CD14-positive monocyte (primary cell): ENCODE measurements around the gene WIPF3. TPM values are rescaled to one million over a fixed set of nuclear protein-coding genes. Genes with fewer than 3 reads are reported as not detected.

Source experiments
- DNase-seq, 3 donors: peaks; one replicate each; pipeline ENCODE4 v3.0.0-alpha.2; 2011 to 2022
- H2AFZ ChIP-seq: 2 replicates; pipeline ENCODE4 v1.6.0; 2012; ENCODE audit warnings: mild to moderate bottlenecking, low read depth, low read length, inconsistent platforms; ENCODE audit not compliant: insufficient read depth, poor library complexity, severe bottlenecking
- H3K27ac ChIP-seq, 2 donors: 1 replicate in 1 of 2; 2 replicates in 1 of 2; pipeline ENCODE4 v1.5.1; 2012 to 2013; ENCODE audit warnings: low read length in 2 of 2, control low read depth in 1 of 2, inconsistent platforms in 1 of 2, low read depth in 1 of 2, mild to moderate bottlenecking in 1 of 2
- H3K27me3 ChIP-seq, 2 donors: one replicate each; pipeline versions ENCODE4 v1.6.0 to v1.6.1; 2011 to 2013; ENCODE audit warnings: low read length in 2 of 2; ENCODE audit not compliant: control insufficient read depth in 2 of 2, insufficient read depth in 2 of 2
- H3K36me3 ChIP-seq, 2 donors: replicated peaks in 1 of 2; 1 replicate in 1 of 2; 2 replicates in 1 of 2; pipeline versions ENCODE4 v1.5.1 to v1.6.1; 2012 to 2013; ENCODE audit warnings: low read length in 2 of 2, control low read depth in 1 of 2, inconsistent platforms in 1 of 2, mild to moderate bottlenecking in 1 of 2; ENCODE audit not compliant: insufficient read depth in 2 of 2, control insufficient read depth in 1 of 2
- H3K4me1 ChIP-seq, 2 donors: 1 replicate in 1 of 2; 2 replicates in 1 of 2; pipeline versions ENCODE4 v1.5.1 to v1.6.1; 2012 to 2013; ENCODE audit warnings: low read length in 2 of 2, control low read depth in 1 of 2, inconsistent platforms in 1 of 2, mild to moderate bottlenecking in 1 of 2, moderate library complexity in 1 of 2; ENCODE audit not compliant: insufficient read depth in 2 of 2, control insufficient read depth in 1 of 2
- H3K4me2 ChIP-seq: replicated peaks from 2 replicates; pipeline ENCODE3; 2012; ENCODE audit warnings: low read length, moderate library complexity, mild to moderate bottlenecking; ENCODE audit not compliant: poor library complexity, severe bottlenecking; ENCODE audit errors: extremely low read depth
- H3K4me3 ChIP-seq, 3 experiments: fragments of 200-600 bp in 1 of 3; sonication (generic) in 1 of 3; replicated peaks in 1 of 3; 1 replicate in 2 of 3; 2 replicates in 1 of 3; pipeline ENCODE4 v1.5.1; 2011 to 2013; ENCODE audit warnings: low read length in 3 of 3, mild to moderate bottlenecking in 3 of 3, control low read depth in 2 of 3, low read depth in 2 of 3, inconsistent platforms in 1 of 3, moderate library complexity in 1 of 3
- H3K79me2 ChIP-seq: 2 replicates; pipeline ENCODE4 v1.6.0; 2012; ENCODE audit warnings: mild to moderate bottlenecking, control low read depth, inconsistent platforms, low read length, moderate library complexity; ENCODE audit not compliant: insufficient read depth
- H3K9ac ChIP-seq: 2 replicates; pipeline ENCODE4 v1.6.0; 2017; ENCODE audit warnings: low read length, mild to moderate bottlenecking; ENCODE audit not compliant: insufficient read depth, poor library complexity, severe bottlenecking
- H3K9me3 ChIP-seq, 2 donors: replicated peaks in 1 of 2; 1 replicate in 1 of 2; 2 replicates in 1 of 2; pipeline versions ENCODE4 v1.5.1 to v1.6.1; 2012 to 2013; ENCODE audit warnings: low read length in 2 of 2, control low read depth in 1 of 2; ENCODE audit not compliant: control insufficient read depth in 1 of 2, insufficient read depth in 1 of 2
- H4K20me1 ChIP-seq: 2 replicates; pipeline ENCODE4 v1.6.0; 2012; ENCODE audit warnings: mild to moderate bottlenecking, low read length, control low read depth, moderate library complexity; ENCODE audit not compliant: insufficient read depth
- H3K27ac Mint-ChIP-seq, 7 donors: one replicate each; pipeline ENCODE4 v1.8.0; 2020; ENCODE audit warnings: mild to moderate bottlenecking in 7 of 7, mixed read lengths in 7 of 7, moderate library complexity in 6 of 7, inconsistent platforms in 2 of 7
- H3K27me3 Mint-ChIP-seq, 3 donors: one replicate each; pipeline ENCODE4 v1.8.0; 2021 to 2022; ENCODE audit warnings: low read depth in 3 of 3, mild to moderate bottlenecking in 3 of 3, mixed read lengths in 3 of 3, moderate library complexity in 3 of 3, inconsistent platforms in 1 of 3
- H3K36me3 Mint-ChIP-seq, 2 donors: one replicate each; pipeline ENCODE4 v1.8.0; 2020; ENCODE audit warnings: mixed read lengths in 2 of 2, inconsistent platforms in 1 of 2, mild to moderate bottlenecking in 1 of 2
- H3K4me1 Mint-ChIP-seq: one replicate; pipeline ENCODE4 v1.8.0; 2020; ENCODE audit warnings: mild to moderate bottlenecking, mixed read lengths
- H3K4me3 Mint-ChIP-seq, 2 donors: one replicate each; pipeline ENCODE4 v1.8.0; 2020; ENCODE audit warnings: mild to moderate bottlenecking in 2 of 2, mixed read lengths in 2 of 2, moderate library complexity in 1 of 2
- H3K9me3 Mint-ChIP-seq, 7 donors: one replicate each; pipeline ENCODE4 v1.8.0; 2020 to 2022; ENCODE audit warnings: mixed read lengths in 7 of 7, mild to moderate bottlenecking in 6 of 7, moderate library complexity in 6 of 7, inconsistent platforms in 2 of 7
- CTCF ChIP-seq: fragments of 200-600 bp; IDR thresholded peaks from one replicate; pipeline ENCODE4 v1.8.0; 2022; ENCODE audit warnings: antibody characterized with exemption, mild to moderate bottlenecking
- WGBS: methylation state at CpG from one replicate; pipeline ENCODE4 v1.1.5; 2013; ENCODE audit warnings: missing lambda C conversion rate; ENCODE audit not compliant: insufficient coverage; 5-methylcytosine and 5-hydroxymethylcytosine counted together
- intact Hi-C, 2 donors: fragments of 100-400 bp; cut with micrococcal nuclease; formaldehyde crosslinking; loops; one replicate each; pipeline versions ENCODE4 v1.15.0 to v1.15.1; 2023
- polyA plus RNA-seq, 3 donors: library from polyadenylated mRNA; depleted of rRNA in 1 of 3; unstranded in 2 of 3; stranded (reverse) in 1 of 3; fragments of 300-500 nt in 2 of 3; fragments of >200 nt in 1 of 3; fragmentation: Illumina TruSeq in 2 of 3; gene quantifications; 1 replicate in 2 of 3; 2 replicates in 1 of 3; pipeline ENCODE4 v1.2.3, GENCODE V29; 2012 to 2021

Gene WIPF3
- polyA plus RNA-seq, 3 donors, result not detected

GRCh38 chr7:29915481-29916215 is 109.3 kb downstream of the WIPF3 start:
- Histone ChIP-seq H3K27me3 (no peaks in the 10 kb centered on the region), H4K20me1 (no peaks in the 10 kb centered on the region), H3K79me2 (no peaks in the 10 kb centered on the region), H3K27ac (no peak overlapping the region), H3K36me3 (peaks cover 0 to 22% of the 10 kb centered on the region in 2 donors), H3K9me3 (no peaks in the 10 kb centered on the region), H2AFZ (no peak overlapping the region), H3K4me1 (no peaks in the 10 kb centered on the region), H3K9ac (no peak overlapping the region), H3K4me2 (no peak overlapping the region), H3K4me3 (no peak overlapping the region)
- no peaks in the 10 kb centered on the region for H3K9me3 Mint-ChIP-seq
- intact Hi-C loops, result no loop called here
- H3K27ac Mint-ChIP-seq, result peak overlapping the region in 1 of 7 donors; percentile 31
- H3K27me3 Mint-ChIP-seq, result no peaks in the 10 kb centered on the region
- H3K4me3 Mint-ChIP-seq, result no peak overlapping the region
- no peak for DNase-seq
- H3K36me3 Mint-ChIP-seq, result peaks cover 0 to 6% of the 10 kb centered on the region in 2 donors
- 50% methylated on average over 2 of the region's 7 CpGs for WGBS
- no peak for TF ChIP-seq CTCF
- peaks cover 6% of the 10 kb centered on the region for H3K4me1 Mint-ChIP-seq

- peaks cover 5 to 11% of the 10 kb centered on the region in 2 donors for H3K36me3 Mint-ChIP-seq
- no peaks in the 10 kb centered on the region for H3K9me3 ChIP-seq
- no peak overlapping the region for H2AFZ ChIP-seq
- WGBS, result 85% methylated on average over 3 of the region's 4 CpGs
- peaks cover 3% of the 10 kb centered on the region for H3K4me1 Mint-ChIP-seq
- no peaks in the 10 kb centered on the region for H4K20me1 ChIP-seq
- no peak overlapping the region for H3K27ac ChIP-seq
- no peaks in the 10 kb centered on the region for H3K79me2 ChIP-seq
- H3K36me3 ChIP-seq, result peaks cover 4 to 34% of the 10 kb centered on the region in 2 donors
- H3K27ac Mint-ChIP-seq, result no peak overlapping the region
- TF ChIP-seq CTCF, result no peak
- H3K9me3 Mint-ChIP-seq, result no peaks in the 10 kb centered on the region
- H3K4me2 ChIP-seq, result no peak overlapping the region
- no peaks in the 10 kb centered on the region for H3K4me1 ChIP-seq
- no peaks in the 10 kb centered on the region for H3K27me3 ChIP-seq
- H3K9ac ChIP-seq, result no peak overlapping the region
- H3K4me3 ChIP-seq, result no peak overlapping the region
- no peaks in the 10 kb centered on the region for H3K27me3 Mint-ChIP-seq
- DNase-seq, result no peak
- intact Hi-C loops, result no loop called here
- no peak overlapping the region for H3K4me3 Mint-ChIP-seq
These were observed 111.3 kb downstream of the WIPF3 start for GRCh38 chr7:29917641-29918040.
